Measurements from ENCODE around the gene REG4. TPM values are rescaled to one million over a fixed set of nuclear protein-coding genes. Genes with fewer than 3 reads are reported as not detected.

The REG4 gene
- total and polyA plus RNA-seq, 2 of the 4 experiments (the other 2 are of a cell fraction), result not detected

DNA sequence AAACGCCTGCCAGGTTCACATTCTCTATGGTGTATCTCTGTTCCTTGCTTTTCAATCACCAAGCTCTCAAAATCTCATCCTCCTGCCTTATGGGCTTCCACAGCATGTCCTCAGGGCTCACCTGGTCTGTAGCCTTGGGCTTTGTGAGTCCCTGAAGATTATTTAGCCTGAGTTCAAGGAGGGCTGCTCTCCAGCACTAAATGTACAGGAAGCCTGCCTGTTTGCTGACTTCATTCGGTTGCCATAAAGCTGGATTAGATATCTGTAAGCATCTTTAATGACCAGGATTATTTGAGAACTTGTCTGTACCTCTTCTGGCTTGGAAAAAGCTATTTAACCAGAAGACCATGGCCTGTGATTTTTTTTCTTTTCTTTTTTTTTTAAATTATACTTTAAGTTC, 6.9 kb upstream of the REG4 start:
- peak overlapping the region; percentile 20; the same call in 1 of the 2 replicates for H3K18ac ChIP-seq (ENCODE audit: low read depth, low read length)
- no peaks in the 10 kb centered on the region for H3K79me1 ChIP-seq (ENCODE audit: low read depth in 1 of 2, low read length in 2 of 2)
- H3K27ac ChIP-seq (ENCODE audit: insufficient read depth, low read length), result no peak overlapping the region
- dilution Hi-C loops (cut with HindIII; ENCODE audit: low sequenced_read_pairs, unreplicated experiment) (no loop called here), in situ Hi-C loops (cut with MboI; ENCODE audit: low sequenced_read_pairs) (loop anchor here (10.0 kb wide), 1 partner anchor 63 kb away; no protein-coding TSS in a partner anchor), intact Hi-C loops (cut with micrococcal nuclease) (no loop called here)
- H2BK15ac ChIP-seq (ENCODE audit: low read depth, low read length), result no peak overlapping the region
- BruUV-seq (replicated peaks), result no TSS peak
- no peak overlapping the region for H3K9ac ChIP-seq (ENCODE audit: low read depth, low read length)
- no peak overlapping the region for H2AFZ ChIP-seq (replicated peaks; ENCODE audit: low read length, poor library complexity)
- H2BK5ac ChIP-seq (ENCODE audit: low read depth, low read length, poor library complexity, severe bottlenecking), result no peak overlapping the region
- H2AK5ac ChIP-seq (ENCODE audit: low read depth, low read length), result no peak overlapping the region
- H3K4ac ChIP-seq (ENCODE audit: low read depth, low read length), result no peak overlapping the region
- no peak overlapping the region for H3K56ac ChIP-seq (ENCODE audit: extremely low read depth, insufficient read depth, low read length)
- no peaks in the 10 kb centered on the region for H4K20me1 ChIP-seq (ENCODE audit: insufficient read depth, low read length)
- no peak overlapping the region for H4K5ac ChIP-seq (ENCODE audit: low read depth, low read length)
- H3K4me3 ChIP-seq (ENCODE audit: insufficient read depth, low read depth, low read length), result no peak overlapping the region
- POLR2A ChIA-PET (ENCODE audit: unreplicated experiment), result no interaction called here
- no peak overlapping the region for H3K23ac ChIP-seq (ENCODE audit: low read depth, low read length)
- DNase-seq (no peak), ATAC-seq (ENCODE audit: low read depth) (no peak)
- H3K9me1 ChIP-seq (ENCODE audit: insufficient read depth, low read length), result peaks cover 3% of the 10 kb centered on the region; the same call in 1 of the 2 replicates
- H3K36me3 ChIP-seq (ENCODE audit: control insufficient read depth, insufficient read depth, low read length), result no peaks in the 10 kb centered on the region
- TF ChIP-seq, protein P1, sequence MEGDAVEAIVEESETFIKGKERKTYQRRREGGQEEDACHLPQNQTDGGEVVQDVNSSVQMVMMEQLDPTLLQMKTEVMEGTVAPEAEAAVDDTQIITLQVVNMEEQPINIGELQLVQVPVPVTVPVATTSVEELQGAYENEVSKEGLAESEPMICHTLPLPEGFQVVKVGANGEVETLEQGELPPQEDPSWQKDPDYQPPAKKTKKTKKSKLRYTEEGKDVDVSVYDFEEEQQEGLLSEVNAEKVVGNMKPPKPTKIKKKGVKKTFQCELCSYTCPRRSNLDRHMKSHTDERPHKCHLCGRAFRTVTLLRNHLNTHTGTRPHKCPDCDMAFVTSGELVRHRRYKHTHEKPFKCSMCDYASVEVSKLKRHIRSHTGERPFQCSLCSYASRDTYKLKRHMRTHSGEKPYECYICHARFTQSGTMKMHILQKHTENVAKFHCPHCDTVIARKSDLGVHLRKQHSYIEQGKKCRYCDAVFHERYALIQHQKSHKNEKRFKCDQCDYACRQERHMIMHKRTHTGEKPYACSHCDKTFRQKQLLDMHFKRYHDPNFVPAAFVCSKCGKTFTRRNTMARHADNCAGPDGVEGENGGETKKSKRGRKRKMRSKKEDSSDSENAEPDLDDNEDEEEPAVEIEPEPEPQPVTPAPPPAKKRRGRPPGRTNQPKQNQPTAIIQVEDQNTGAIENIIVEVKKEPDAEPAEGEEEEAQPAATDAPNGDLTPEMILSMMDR (conservative IDR thresholded peaks at IDR 0.05; ENCODE audit: low read depth, low read length), result no peak
- no peak for TF ChIP-seq MAFK (IDR thresholded peaks at IDR 0.05; ENCODE audit: low read depth, low read length)
- no peak for TF ChIP-seq CEBPB (IDR thresholded peaks at IDR 0.05; ENCODE audit: low read depth, low read length)
- no peak for TF ChIP-seq MAZ (IDR thresholded peaks at IDR 0.05; ENCODE audit: borderline replicate concordance, low read depth, low read length)
- TF ChIP-seq, protein P2, sequence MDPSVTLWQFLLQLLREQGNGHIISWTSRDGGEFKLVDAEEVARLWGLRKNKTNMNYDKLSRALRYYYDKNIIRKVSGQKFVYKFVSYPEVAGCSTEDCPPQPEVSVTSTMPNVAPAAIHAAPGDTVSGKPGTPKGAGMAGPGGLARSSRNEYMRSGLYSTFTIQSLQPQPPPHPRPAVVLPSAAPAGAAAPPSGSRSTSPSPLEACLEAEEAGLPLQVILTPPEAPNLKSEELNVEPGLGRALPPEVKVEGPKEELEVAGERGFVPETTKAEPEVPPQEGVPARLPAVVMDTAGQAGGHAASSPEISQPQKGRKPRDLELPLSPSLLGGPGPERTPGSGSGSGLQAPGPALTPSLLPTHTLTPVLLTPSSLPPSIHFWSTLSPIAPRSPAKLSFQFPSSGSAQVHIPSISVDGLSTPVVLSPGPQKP (IDR thresholded peaks at IDR 0.05; ENCODE audit: borderline replicate concordance, low read depth, low read length), result no peak
- no peak for TF ChIP-seq RFX5 (IDR thresholded peaks at IDR 0.05; ENCODE audit: low read depth, low read length)
- no peak for TF ChIP-seq POLR2A (IDR thresholded peaks at IDR 0.05; ENCODE audit: low read depth, low read length)
- TF ChIP-seq NFE2L2 (IDR thresholded peaks at IDR 0.05; ENCODE audit: low read depth, low read length), result no peak
- TF ChIP-seq, protein P3, sequence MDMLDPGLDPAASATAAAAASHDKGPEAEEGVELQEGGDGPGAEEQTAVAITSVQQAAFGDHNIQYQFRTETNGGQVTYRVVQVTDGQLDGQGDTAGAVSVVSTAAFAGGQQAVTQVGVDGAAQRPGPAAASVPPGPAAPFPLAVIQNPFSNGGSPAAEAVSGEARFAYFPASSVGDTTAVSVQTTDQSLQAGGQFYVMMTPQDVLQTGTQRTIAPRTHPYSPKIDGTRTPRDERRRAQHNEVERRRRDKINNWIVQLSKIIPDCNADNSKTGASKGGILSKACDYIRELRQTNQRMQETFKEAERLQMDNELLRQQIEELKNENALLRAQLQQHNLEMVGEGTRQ (IDR thresholded peaks at IDR 0.05; ENCODE audit: low read depth, low read length), result no peak
- H4K8ac ChIP-seq (ENCODE audit: low read depth in 2 of 2, low read length in 2 of 2), result no peak overlapping the region
- CTCF ChIA-PET, result no interaction called here
- no CpG with 5 or more reads among the region's 2 CpGs for WGBS, 2 experiments (ENCODE audit: extremely low coverage in 2 of 2, insufficient read length in 1 of 2)
- H2BK20ac ChIP-seq (ENCODE audit: low read depth, low read length), result no peak overlapping the region
- no peak overlapping the region for H3K14ac ChIP-seq (replicated peaks; ENCODE audit: low read depth, low read length)
- no peak overlapping the region for H4K91ac ChIP-seq (ENCODE audit: insufficient read depth, low read depth, low read length)
- H3K9me3 ChIP-seq (ENCODE audit: control insufficient read depth, insufficient read depth, low read length), result no peaks in the 10 kb centered on the region
- H3K4me2 ChIP-seq (ENCODE audit: low read depth, low read length), result no peak overlapping the region
- no peaks in the 10 kb centered on the region; the same call in 1 of the 2 replicates for H3K27me3 ChIP-seq (ENCODE audit: control insufficient read depth, insufficient read depth, low read length)
- no peak overlapping the region for H2BK120ac ChIP-seq (ENCODE audit: low read depth, low read length)
- H2AK9ac ChIP-seq (replicated peaks; ENCODE audit: low read depth, low read length, poor library complexity), result no peak overlapping the region
- H3K4me1 ChIP-seq (ENCODE audit: control insufficient read depth, insufficient read depth, low read length), result peaks cover 6% of the 10 kb centered on the region; the same call in 1 of the 2 replicates
